ENCODE results near the gene SNX5. TPM values are rescaled to one million over a fixed set of nuclear protein-coding genes. Genes with fewer than 3 reads are reported as not detected.

Gene SNX5
- total and polyA plus RNA-seq, 10 of the 15 experiments (the other 5 are each of a cell fraction or from before 2014, with no cell fraction given) = 92.9 to 316 (median 245) TPM

GRCh38 chr20:17909869-17910321 lies 58.7 kb downstream of the SNX5 start (continued):
- TF ChIP-seq MYC (IDR thresholded peaks at IDR 0.05; ENCODE audit: insufficient read depth, insufficient read length, insufficient replicate concordance, low read length, severe bottlenecking) = no peak
- TF ChIP-seq FOXK2 (IDR thresholded peaks at IDR 0.05) = no peak
- TF ChIP-seq E4F1 (IDR thresholded peaks at IDR 0.05; ENCODE audit: borderline replicate concordance, partially characterized antibody) = no peak
- no peak for TF ChIP-seq PBX3 (IDR thresholded peaks at IDR 0.05; ENCODE audit: insufficient replicate concordance, low read depth, low read length)
- no peak for TF ChIP-seq USF2 (IDR thresholded peaks at IDR 0.05; ENCODE audit: borderline replicate concordance, low read depth, low read length)

- Histone ChIP-seq H3K79me2 (ENCODE audit: control insufficient read depth, insufficient read depth, low read length) (no peaks in the 10 kb centered on the region), H3K9me3 (replicated peaks; ENCODE audit: control insufficient read depth, insufficient read depth, low read length) (peaks cover 14% of the 10 kb centered on the region; the same call in 2 of the 3 replicates), H3K9ac (ENCODE audit: control insufficient read depth, insufficient read depth, low read length) (no peak overlapping the region), H3K27me3 (replicated peaks in 1 of 2; ENCODE audit: control insufficient read depth in 2 of 2, insufficient read depth in 2 of 2, low read length in 1 of 2) (no peaks in the 10 kb centered on the region), H3K4me1 (ENCODE audit: control insufficient read depth, insufficient read depth, low read length) (peaks cover 22% of the 10 kb centered on the region), H2AFZ (ENCODE audit: control insufficient read depth, low read depth, low read length) (no peak overlapping the region), H3K36me3 (ENCODE audit: control insufficient read depth in 2 of 2, insufficient read depth in 2 of 2, low read length in 1 of 2) (no peaks in the 10 kb centered on the region), H3K27ac (ENCODE audit: control insufficient read depth, insufficient read depth) (no peak overlapping the region), H3K4me3 (no peak overlapping the region), H3K4me2 (ENCODE audit: control insufficient read depth, insufficient read depth) (no peak overlapping the region), H4K20me1 (ENCODE audit: control insufficient read depth, insufficient read depth) (no peaks in the 10 kb centered on the region)
- WGBS (ENCODE audit: insufficient coverage, insufficient replicate concordance, low lambda C conversion rate, missing lambda C conversion rate) = 98% methylated on average over 7 of the region's 7 CpGs
- BruUV-seq (replicated peaks) = no TSS peak
- in situ Hi-C loops (cut with MboI) = no loop called here
- RAD21 ChIA-PET (ENCODE audit: unreplicated experiment) = interaction anchor here (1.2 kb wide), 1 partner anchor 33 kb away, joined by 3 read pairs; no protein-coding TSS in a partner anchor
- DNase-seq (ENCODE audit: low read depth, low spot score) (no peak), ATAC-seq (no peak), FAIRE-seq (no peak)
- SMC1A ChIA-PET (ENCODE audit: uncharacterized antibody, unreplicated experiment) = interaction anchor here (0.6 to 1.7 kb wide), 3 partner anchors 8 to 87 kb away, joined by 3 to 4 read pairs (median 3); no protein-coding TSS in a partner anchor
- intact Hi-C loops (cut with micrococcal nuclease; ENCODE audit: unreplicated experiment) = no loop called here
- POLR2A ChIA-PET = interaction anchor here (0.8 kb wide), 1 partner anchor 32 kb away, joined by 3 read pairs; no protein-coding TSS in a partner anchor
- CTCF ChIA-PET = interaction anchor here (0.8 to 2.4 kb wide), 5 partner anchors 33 to 369 kb away, joined by 3 to 9 read pairs (median 4); partner anchors contain the start of genes KAT14 and PET117
- TF ChIP-seq EZH2 (IDR thresholded peaks at IDR 0.05; ENCODE audit: borderline replicate concordance, control insufficient read depth, low read depth, low read length) (no peak), SRF (IDR thresholded peaks at IDR 0.05; ENCODE audit: low read depth in 2 of 2, low read length in 2 of 2) (no peak), HCFC1 (IDR thresholded peaks at IDR 0.05; ENCODE audit: low read length) (no peak), ZNF687 (IDR thresholded peaks at IDR 0.05) (no peak), MYC (IDR thresholded peaks at IDR 0.05; ENCODE audit: insufficient read depth, insufficient read length, insufficient replicate concordance, low read length, severe bottlenecking) (no peak)
Measured at GRCh38 chr20:17905544-17905943, 63.0 kb downstream of the SNX5 start.
